ENCODE measurements around the gene TK2.

TK2 gene

DNA sequence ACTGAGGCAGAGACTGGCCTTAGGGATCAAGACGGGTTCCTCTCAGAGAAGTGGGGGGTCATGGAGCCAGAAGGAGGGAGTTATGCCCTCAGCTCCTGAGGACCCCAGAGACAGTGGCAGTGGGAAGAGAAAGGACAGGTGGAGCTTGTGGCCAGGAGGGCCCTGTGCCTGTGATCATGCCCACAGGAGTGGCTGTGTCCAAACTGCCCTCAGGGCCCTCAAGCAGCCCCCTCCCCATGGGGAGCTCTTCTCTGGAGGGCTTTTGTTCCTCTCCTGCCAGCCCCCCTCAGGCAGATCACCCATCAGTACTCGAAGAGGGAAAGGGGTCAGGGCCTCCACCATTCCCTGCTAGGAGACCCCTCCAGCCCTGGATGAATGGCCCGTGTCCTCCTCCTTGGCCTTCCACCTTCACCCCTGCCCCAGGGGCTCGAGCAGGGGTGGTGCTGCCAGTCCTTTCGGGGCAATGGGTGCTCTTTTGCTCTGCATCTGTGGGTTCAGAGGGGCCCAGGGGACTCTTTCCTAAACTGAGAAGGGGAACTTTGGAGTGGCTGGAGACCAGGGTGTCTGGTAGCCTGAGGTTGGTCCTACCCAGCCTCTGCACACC, 70.2 kb downstream of the TK2 start:
- Histone ChIP-seq H3K4me3 (replicated peaks; ENCODE audit: low read depth, low read length) (no peak overlapping the region), H3K36me3 (ENCODE audit: control insufficient read depth, insufficient read depth, low read length) (no peaks in the 10 kb centered on the region), H3K27me3 (replicated peaks; ENCODE audit: control insufficient read depth, insufficient read depth, low read length) (no peaks in the 10 kb centered on the region; the same call in 1 of the 2 replicates)
- TF ChIP-seq, protein P1, sequence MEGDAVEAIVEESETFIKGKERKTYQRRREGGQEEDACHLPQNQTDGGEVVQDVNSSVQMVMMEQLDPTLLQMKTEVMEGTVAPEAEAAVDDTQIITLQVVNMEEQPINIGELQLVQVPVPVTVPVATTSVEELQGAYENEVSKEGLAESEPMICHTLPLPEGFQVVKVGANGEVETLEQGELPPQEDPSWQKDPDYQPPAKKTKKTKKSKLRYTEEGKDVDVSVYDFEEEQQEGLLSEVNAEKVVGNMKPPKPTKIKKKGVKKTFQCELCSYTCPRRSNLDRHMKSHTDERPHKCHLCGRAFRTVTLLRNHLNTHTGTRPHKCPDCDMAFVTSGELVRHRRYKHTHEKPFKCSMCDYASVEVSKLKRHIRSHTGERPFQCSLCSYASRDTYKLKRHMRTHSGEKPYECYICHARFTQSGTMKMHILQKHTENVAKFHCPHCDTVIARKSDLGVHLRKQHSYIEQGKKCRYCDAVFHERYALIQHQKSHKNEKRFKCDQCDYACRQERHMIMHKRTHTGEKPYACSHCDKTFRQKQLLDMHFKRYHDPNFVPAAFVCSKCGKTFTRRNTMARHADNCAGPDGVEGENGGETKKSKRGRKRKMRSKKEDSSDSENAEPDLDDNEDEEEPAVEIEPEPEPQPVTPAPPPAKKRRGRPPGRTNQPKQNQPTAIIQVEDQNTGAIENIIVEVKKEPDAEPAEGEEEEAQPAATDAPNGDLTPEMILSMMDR (IDR thresholded peaks at IDR 0.05; ENCODE audit: insufficient read depth, low read length, poor library complexity, severe bottlenecking): no peak
- DNase-seq (ENCODE audit: extremely low read depth, insufficient read length): no peak

DNA sequence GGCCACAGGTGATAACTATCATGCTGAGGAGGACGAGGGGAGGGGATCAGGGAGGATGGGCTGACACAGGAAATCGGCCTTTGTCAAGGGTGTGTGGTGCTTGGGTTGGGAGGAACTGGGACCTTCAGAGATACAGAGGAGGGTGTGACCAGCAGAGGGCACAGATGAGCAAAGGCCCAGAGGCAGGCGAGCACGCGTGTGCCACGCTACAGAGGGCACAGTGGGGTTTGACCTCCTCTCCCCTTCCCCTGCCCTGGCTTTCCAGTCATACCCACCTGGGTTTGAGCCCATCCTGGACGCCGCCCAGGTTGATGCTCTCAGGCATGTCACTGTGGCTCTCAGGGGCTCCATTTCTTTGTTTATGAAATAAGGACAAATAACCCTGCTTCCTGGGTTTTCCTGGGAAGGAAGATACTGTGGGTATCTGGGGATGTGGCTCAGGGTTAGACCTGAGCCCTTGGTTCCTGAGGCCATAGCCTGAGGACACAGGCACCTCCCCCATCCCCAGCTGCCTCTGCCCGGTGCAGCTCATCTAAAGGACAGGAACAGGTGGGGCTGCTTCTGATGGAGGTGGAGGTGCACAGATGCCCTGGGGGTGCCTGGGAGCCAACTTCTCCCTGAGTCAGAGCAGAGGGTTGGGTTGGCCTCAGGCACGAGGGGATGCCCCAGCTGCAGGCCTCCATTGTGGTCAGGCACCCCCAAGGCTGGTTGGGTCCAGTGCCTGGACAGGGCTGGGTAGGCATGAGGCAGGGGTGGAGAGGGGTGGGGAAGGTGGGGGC, 71.0 kb downstream of the TK2 start:
- TF ChIP-seq, protein P1 (IDR thresholded peaks at IDR 0.05; ENCODE audit: insufficient read depth, low read length, poor library complexity, severe bottlenecking): peak; percentile 94
- H3K36me3 ChIP-seq (ENCODE audit: control insufficient read depth, insufficient read depth, low read length): no peaks in the 10 kb centered on the region
- H3K27me3 ChIP-seq (replicated peaks; ENCODE audit: control insufficient read depth, insufficient read depth, low read length): no peaks in the 10 kb centered on the region
- DNase-seq (ENCODE audit: extremely low read depth, insufficient read length): peak; percentile 56
- H3K4me3 ChIP-seq (replicated peaks; ENCODE audit: low read depth, low read length): no peak overlapping the region

DNA sequence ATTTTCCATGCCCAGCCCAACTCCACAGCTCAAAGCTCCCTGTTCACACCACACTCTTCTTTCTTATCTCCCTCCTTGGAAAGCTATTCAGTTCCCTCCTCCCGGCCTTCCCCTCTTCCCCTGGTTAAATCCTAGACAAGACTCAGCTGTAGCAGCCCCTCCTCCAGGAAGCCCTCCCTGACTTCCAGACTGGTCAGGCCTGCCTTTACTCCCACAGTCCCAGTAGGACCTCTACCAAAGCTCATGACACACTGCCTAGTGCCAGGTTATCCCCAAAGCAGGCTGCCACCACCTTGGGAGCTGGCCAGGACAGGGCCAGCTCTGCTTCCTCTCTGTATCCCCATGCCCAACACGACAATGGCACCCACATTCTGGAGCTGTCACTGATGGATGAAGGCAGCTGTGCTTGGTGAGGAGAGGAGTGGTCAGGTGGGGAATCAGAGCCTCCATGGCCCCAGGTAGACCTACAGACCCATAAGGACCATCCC, 72.8 kb downstream of the TK2 start:
- Histone ChIP-seq H3K36me3 (ENCODE audit: control insufficient read depth, insufficient read depth, low read length) (no peaks in the 10 kb centered on the region), H3K27me3 (replicated peaks; ENCODE audit: control insufficient read depth, insufficient read depth, low read length) (0 out of 2 replicates have a peak, but pooled peaks cover under 1% of the 10 kb centered on the region), H3K4me3 (replicated peaks; ENCODE audit: low read depth, low read length) (no peak overlapping the region)
- DNase-seq (ENCODE audit: extremely low read depth, insufficient read length): no peak
- TF ChIP-seq, protein P1 (IDR thresholded peaks at IDR 0.05; ENCODE audit: insufficient read depth, low read length, poor library complexity, severe bottlenecking): no peak

DNA sequence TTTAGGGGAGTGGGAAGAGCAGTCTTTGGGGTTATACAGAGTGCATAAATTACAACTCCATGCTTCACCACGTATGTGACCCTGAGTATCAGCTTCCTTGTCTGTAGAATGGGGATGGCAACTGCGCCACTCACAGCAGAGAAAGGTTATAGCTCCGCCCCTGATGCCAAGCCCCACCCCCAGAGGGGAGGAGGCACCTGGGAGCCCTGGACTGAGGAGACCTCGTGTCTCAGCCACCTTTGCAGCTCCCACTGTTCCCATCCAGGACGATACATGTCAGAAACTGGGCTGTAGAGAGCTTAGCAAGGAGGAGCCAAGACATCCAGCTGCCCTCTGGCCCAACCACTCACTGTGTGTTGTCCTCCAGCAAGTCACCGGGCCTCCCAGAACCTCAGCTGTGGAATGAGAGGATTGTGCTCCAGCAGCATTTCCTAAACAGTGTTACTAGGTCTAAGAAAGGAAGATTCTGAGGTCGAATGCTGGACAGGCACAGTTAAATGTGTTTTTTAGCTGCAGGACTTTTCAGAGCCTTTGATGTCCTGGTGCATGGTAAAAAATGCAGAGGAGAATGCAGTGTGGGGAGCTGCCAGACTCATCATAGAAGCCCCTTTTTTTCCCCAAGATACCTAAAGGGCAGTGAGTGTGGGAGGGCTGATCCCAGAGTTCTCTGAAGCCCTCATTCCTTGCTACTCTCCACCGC, 73.4 kb downstream of the TK2 start:
- Histone ChIP-seq H3K36me3 (ENCODE audit: control insufficient read depth, insufficient read depth, low read length) (no peaks in the 10 kb centered on the region), H3K4me3 (replicated peaks; ENCODE audit: low read depth, low read length) (no peak overlapping the region), H3K27me3 (replicated peaks; ENCODE audit: control insufficient read depth, insufficient read depth, low read length) (peaks cover 1% of the 10 kb centered on the region; the same call in 1 of the 2 replicates)
- TF ChIP-seq, protein P1 (IDR thresholded peaks at IDR 0.05; ENCODE audit: insufficient read depth, low read length, poor library complexity, severe bottlenecking): no peak
- DNase-seq (ENCODE audit: extremely low read depth, insufficient read length): no peak

DNA sequence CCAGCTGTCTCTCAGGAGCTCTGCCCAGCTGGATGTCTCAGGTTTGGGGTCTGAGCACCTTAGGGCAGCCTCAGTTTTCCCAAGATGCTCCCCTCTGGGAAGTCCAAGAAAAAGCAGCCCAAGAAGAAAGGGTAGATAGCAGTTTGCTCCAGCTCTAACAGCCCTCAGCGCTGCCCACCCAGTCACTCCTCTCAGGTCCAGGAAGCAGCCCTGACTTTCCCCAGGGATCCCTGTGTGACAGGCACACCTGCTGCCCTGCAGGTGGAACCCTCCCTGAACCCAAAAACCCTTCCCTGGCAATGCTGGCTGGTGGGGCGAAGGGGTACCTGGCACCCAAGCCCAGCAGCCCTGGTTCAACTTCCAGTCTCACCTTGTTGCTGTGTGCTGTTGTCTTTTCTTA, 74.7 kb downstream of the TK2 start:
- H3K27me3 ChIP-seq (replicated peaks; ENCODE audit: control insufficient read depth, insufficient read depth, low read length): peaks cover 1% of the 10 kb centered on the region; the same call in 1 of the 2 replicates
- H3K4me3 ChIP-seq (replicated peaks; ENCODE audit: low read depth, low read length): no peak overlapping the region
- H3K36me3 ChIP-seq (ENCODE audit: control insufficient read depth, insufficient read depth, low read length): no peaks in the 10 kb centered on the region
- no peak for DNase-seq (ENCODE audit: extremely low read depth, insufficient read length)
- TF ChIP-seq, protein P1 (IDR thresholded peaks at IDR 0.05; ENCODE audit: insufficient read depth, low read length, poor library complexity, severe bottlenecking): no peak

Data from GM06990 (cell line).